Coronary artery (tissue), 2 donors: ENCODE data around the gene TLDC2.

Experiments used
- DNase-seq: peaks from one replicate; pipeline ENCODE4 v3.0.0-alpha.2; 2017; ENCODE audit warnings: low spot score
- H3K27ac ChIP-seq, 2 donors: fragments of 200-600 bp; sonication (generic); one replicate each; pipeline ENCODE4 v1.5.1; 2016 to 2019
- H3K4me3 ChIP-seq: fragments of 200-600 bp; sonication (generic); 2 replicates; pipeline ENCODE4 v1.5.1; 2016; ENCODE audit warnings: mild to moderate bottlenecking, moderate library complexity
- CTCF ChIP-seq: fragments of 200-600 bp; sonication (generic); IDR thresholded peaks from one replicate; pipeline ENCODE4 v1.5.1; 2019; ENCODE audit warnings: antibody characterized with exemption

Gene TLDC2

GRCh38 chr20:36916199-36916598 is 40.3 kb downstream of the TLDC2 start:
- no peak for TF ChIP-seq CTCF

GRCh38 chr20:36917240-36917639 is 41.3 kb downstream of the TLDC2 start:
- H3K27ac ChIP-seq: no peak overlapping the region
- H3K4me3 ChIP-seq: no peak overlapping the region
- DNase-seq: no peak
- TF ChIP-seq CTCF: no peak

More at GRCh38 chr20:36916199-36916598, 40.3 kb downstream of the TLDC2 start:
- Histone ChIP-seq H3K4me3 (no peak overlapping the region), H3K27ac (no peak overlapping the region)
- no peak for DNase-seq

GRCh38 chr20:36917943-36918342 is 42.0 kb downstream of the TLDC2 start:
- no peak for TF ChIP-seq CTCF
- H3K4me3 ChIP-seq: no peak overlapping the region
- no peak for DNase-seq

GRCh38 chr20:36919715-36920333 is 43.9 kb downstream of the TLDC2 start:
- Histone ChIP-seq H3K27ac (no peak overlapping the region), H3K4me3 (no peak overlapping the region)
- DNase-seq: no peak
- TF ChIP-seq CTCF: peak; percentile 86

More at GRCh38 chr20:36917943-36918342, 42.0 kb downstream of the TLDC2 start:
- no peak overlapping the region for H3K27ac ChIP-seq

GRCh38 chr20:36920334-36920730 is 44.4 kb downstream of the TLDC2 start:
- DNase-seq: no peak
- Histone ChIP-seq H3K4me3 (no peak overlapping the region), H3K27ac (no peak overlapping the region)
- TF ChIP-seq CTCF: no peak

- DNase-seq: no peak
- no peak for TF ChIP-seq CTCF
- H3K4me3 ChIP-seq: no peak overlapping the region
- H3K27ac ChIP-seq: no peak overlapping the region
Measured at GRCh38 chr20:36924167-36925045, 48.5 kb downstream of the TLDC2 start.
